AG04449 (cell line): ENCODE measurements around the gene SPAST.
"Not testable (repeated sequence)": the region's sequence is repeated elsewhere in the genome, so short reads cannot be mapped to it uniquely, and the experiment has no call there.

Source experiments
- CTCF ChIA-PET: fragments of 350-600 bp; formaldehyde crosslinking; extraction: SDS; loops from one replicate; lab custom pipeline; 2021; ENCODE audit warnings: antibody characterized with exemption; lab: Yijun Ruan, JAX
- POLR2A ChIA-PET: fragments of 400-600, 350-600 bp; formaldehyde crosslinking; extraction: SDS; loops from one replicate; lab custom pipeline; 2020; ENCODE audit warnings: antibody characterized with exemption, inconsistent platforms; lab: Yijun Ruan, JAX
- DNase-seq: peaks from one replicate; pipeline ENCODE4 v3.0.0-alpha.2; 2010; ENCODE audit warnings: low read depth, low spot score
- H3K4me3 ChIP-seq: 2 replicates; pipeline ENCODE4 v1.5.1; 2011; ENCODE audit warnings: low read depth, mild to moderate bottlenecking, control low read depth, low read length
- TF ChIP-seq, protein P1 (sequence below): IDR thresholded peaks from one replicate; pipeline ENCODE4 v1.5.1; 2011; ENCODE audit warnings: mild to moderate bottlenecking, moderate library complexity, low read length, control low read depth, inconsistent platforms; ENCODE audit not compliant: insufficient read depth; ENCODE audit errors: missing control alignments

The SPAST gene

DNA sequence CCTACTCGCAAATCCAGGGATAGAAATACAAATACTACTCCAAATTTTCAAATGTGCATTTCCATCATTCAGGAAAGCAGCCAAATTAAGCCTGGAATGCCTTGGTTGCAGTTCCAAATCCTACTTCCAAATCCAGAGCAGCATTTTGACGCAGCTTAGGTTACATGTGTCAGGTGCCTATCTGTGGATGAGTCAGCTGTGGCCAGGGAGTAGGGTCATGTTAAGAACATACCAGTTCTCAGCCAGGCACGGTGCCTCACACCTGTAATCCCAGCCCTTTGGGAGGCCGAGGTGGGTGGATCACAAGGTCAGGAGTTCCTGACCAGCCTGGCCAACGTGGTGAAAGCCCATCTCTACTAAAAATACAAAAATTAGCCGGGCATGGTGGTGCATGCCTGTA lies 119.3 kb downstream of the SPAST start:
- DNase-seq, result no peak
- CTCF ChIA-PET, result no interaction called here
- TF ChIP-seq, protein P1, sequence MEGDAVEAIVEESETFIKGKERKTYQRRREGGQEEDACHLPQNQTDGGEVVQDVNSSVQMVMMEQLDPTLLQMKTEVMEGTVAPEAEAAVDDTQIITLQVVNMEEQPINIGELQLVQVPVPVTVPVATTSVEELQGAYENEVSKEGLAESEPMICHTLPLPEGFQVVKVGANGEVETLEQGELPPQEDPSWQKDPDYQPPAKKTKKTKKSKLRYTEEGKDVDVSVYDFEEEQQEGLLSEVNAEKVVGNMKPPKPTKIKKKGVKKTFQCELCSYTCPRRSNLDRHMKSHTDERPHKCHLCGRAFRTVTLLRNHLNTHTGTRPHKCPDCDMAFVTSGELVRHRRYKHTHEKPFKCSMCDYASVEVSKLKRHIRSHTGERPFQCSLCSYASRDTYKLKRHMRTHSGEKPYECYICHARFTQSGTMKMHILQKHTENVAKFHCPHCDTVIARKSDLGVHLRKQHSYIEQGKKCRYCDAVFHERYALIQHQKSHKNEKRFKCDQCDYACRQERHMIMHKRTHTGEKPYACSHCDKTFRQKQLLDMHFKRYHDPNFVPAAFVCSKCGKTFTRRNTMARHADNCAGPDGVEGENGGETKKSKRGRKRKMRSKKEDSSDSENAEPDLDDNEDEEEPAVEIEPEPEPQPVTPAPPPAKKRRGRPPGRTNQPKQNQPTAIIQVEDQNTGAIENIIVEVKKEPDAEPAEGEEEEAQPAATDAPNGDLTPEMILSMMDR, result no peak
- POLR2A ChIA-PET, result interaction anchor here (0.6 kb wide), 1 partner anchor 17 kb away, joined by 3 read pairs; the partner anchor contains the start of gene SLC30A6
- H3K4me3 ChIP-seq, result no peak overlapping the region

DNA sequence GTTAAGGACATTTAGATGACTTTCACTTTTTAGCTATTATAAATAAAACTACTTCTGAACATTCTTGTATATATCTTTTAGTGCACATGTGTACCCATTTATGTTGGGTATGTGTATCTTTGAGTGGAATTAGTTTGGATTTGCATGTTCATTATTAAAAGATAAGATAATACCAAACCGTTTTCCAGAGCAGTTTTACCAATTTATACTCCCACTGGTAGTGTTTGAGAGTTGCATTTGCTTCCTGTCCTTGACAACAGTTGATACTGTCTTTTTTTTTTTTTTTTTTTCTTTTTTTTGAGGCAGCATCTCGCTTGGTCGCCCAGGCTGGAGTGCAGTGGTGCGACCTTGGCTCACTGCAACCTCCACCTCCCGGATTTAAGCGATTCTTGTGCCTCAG lies 125.7 kb downstream of the SPAST start:
- ChIA-PET POLR2A (no interaction called here), CTCF (no interaction called here)
- TF ChIP-seq, protein P1, result no peak
- no peak for DNase-seq
- no peak overlapping the region for H3K4me3 ChIP-seq

DNA sequence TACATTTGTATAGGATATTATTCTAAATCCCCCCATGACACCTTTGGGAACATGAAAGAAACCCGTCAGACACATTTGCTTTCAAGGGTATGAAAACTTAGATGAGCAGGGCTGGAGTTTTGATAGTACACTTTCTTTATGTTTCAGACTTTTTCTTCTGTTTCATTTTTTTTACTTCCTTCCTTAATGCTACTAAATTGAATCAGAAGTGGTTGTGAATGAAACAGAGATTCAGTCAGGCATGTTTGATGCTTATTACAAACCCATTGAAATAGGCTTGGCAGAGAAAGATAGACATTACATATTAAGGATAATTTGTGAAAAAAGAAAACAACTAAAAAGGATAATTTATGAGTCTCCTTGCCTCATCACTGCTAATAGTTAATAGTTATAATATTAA lies 129.1 kb downstream of the SPAST start:
- no peak overlapping the region for H3K4me3 ChIP-seq
- POLR2A ChIA-PET, result no interaction called here
- no peak for DNase-seq
- CTCF ChIA-PET, result interaction anchor here (1.0 kb wide), 1 partner anchor 26 kb away, joined by 3 read pairs; the partner anchor contains the start of gene SLC30A6
- TF ChIP-seq, protein P1, result no peak

DNA sequence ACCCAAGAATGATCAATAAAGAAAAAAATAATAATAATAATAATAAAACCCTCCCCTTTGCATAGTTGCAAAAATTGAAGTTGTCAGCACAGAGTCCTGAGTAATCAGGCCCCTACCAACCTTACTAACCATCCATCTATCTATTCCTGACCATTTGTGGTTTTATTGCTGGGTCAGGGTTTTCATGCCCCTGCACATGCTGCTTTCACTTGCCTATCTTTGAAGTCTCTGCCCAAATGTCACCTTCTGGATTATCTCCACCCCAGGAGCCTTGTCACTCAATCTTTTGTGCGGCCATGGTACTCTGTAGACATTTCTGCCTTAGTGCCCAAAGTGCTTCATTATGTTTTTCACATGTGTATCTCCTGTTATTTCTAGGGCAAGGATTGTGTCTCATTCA lies 137.5 kb downstream of the SPAST start:
- ChIA-PET POLR2A (no interaction called here), CTCF (interaction anchor here (1.0 kb wide), 1 partner anchor 28 kb away, joined by 3 read pairs; no protein-coding TSS in a partner anchor)

DNA sequence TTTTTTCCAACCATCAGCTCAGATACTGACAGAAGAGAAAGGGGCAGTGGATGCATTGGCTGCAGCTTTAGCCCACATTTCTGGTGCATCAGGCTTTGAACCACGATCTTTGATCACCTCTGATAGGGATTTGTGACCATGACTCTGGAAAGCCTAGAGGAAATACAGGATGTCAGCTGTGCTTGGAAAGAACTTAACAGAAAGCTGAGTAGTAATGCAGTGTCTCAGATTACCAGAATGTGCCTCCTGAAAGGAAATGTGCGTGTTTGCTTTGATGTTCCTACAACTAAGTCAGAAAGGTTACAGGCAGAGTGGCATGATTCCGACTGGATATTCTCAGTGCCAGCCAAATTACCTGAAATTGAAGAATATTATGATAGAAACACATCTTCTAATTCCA lies 140.1 kb downstream of the SPAST start:
- POLR2A ChIA-PET, result not testable (repeated sequence)

More for the DNA sequence above, 137.5 kb downstream of the SPAST start:
- TF ChIP-seq, protein P1, result no peak
- no peak for DNase-seq
- H3K4me3 ChIP-seq, result no peak overlapping the region

More for the DNA sequence above, 140.1 kb downstream of the SPAST start:
- not testable (repeated sequence) for H3K4me3 ChIP-seq, DNase-seq
- CTCF ChIA-PET, result interaction anchor here (1.1 kb wide), 1 partner anchor 37 kb away, joined by 3 read pairs; no protein-coding TSS in a partner anchor
